GF-D8 (cell line): ENCODE results near the gene PLEKHG3.

ENCODE experiments used
- DNase-seq: peaks from one replicate; lab custom pipeline; 2025; lab: John Stamatoyannopoulos, UW

Gene PLEKHG3

GRCh38 chr14:64727551-64728071 is 23.4 kb downstream of the PLEKHG3 start:
- no peak for DNase-seq

GRCh38 chr14:64728106-64728505 is 23.9 kb downstream of the PLEKHG3 start:
- DNase-seq: no peak

DNA sequence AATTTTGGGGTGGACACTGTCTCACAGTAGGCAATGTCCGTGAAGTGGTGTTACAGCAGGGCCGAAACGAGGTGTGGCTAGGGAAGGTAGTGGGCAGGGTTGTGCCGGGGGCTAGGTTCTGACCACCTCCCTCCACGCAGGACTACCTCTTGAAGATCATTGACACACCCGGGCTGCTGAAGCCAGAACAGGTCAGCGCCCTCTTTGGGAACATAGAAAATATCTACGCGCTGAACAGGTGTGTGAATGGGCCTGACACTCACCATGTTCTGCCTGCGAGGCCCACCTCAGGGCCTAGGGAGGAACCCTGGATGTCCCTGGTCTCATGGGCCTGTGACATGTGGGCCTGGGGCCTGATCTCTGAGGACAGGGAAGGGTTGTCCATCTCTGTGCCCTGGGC is 24.6 kb downstream of the PLEKHG3 start:
- DNase-seq: no peak

DNA sequence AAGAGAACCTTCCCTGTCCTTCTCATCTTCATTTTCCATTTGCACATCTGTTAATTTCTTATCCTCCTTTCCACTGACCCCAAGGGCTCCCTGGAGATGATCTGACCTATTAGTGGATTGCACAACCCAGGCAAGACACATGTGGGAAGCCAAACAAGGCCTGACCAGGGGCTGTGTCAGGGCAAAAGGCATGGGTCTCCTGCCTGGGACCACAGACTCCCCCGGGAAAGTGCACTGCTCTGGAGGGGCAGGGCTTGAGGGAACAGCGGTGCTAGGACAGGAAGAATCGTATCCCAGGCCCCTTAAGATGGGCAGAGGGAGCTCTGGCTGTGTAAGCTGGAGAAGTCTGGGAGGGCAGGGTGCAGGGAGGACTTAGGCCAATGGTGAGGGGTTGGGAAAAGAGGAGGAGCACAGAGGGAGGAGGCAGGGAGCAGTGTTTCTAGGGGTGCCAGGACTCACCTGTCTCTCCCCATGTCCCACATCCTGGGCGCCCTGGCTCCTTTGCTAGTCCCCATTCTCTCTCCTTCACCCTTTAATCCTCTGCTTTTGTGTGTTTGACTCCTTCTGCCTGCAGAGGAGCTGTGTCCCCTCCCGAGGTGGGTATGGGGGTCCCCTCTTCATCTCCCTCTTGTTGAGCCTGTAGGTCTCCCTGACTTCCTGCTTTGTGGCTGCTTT is 25.3 kb downstream of the PLEKHG3 start:
- DNase-seq: no peak

- no peak for DNase-seq
Measured at GRCh38 chr14:64730061-64730440, 25.8 kb downstream of the PLEKHG3 start.

- DNase-seq: no peak
Measured at GRCh38 chr14:64730681-64731080, 26.5 kb downstream of the PLEKHG3 start.

DNA sequence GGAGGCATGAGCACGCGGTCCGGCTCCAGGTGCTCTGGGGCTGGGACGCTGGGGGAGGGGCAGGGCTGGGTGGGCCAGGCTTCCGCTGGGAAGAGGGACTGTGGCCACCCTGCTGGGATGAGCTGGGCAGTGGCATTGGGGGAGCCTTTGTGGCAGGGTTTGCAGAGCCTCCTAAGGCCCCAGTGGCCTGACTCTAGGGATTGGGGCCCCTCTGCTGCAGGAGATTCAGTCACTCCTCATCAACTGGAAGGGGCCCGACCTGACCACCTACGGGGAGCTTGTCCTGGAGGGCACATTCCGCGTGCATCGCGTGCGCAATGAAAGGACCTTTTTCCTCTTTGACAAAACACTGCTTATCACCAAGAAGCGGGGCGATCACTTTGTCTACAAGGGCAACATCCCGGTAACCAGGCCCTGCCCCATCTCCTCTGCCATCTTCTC is 26.9 kb downstream of the PLEKHG3 start:
- no peak for DNase-seq

DNA sequence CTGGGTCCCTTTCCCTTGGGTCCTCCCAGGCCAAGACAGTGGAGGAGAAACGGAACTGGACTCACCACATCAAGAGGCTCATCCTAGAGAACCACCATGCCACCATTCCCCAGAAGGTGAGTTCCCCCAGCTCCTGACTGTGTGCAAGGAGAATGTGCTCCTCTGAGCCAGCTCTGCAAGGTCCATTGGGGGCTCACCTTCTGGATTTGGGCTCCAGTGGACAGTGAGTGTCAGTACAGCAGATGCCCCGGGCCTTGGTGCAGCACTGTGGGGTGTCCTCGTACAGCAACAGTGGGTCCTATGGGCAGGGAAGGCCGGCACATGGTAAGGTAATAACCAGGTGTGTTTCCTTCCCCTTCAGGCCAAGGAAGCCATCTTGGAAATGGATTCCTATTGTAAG is 27.8 kb downstream of the PLEKHG3 start:
- no peak for DNase-seq

GRCh38 chr14:64732536-64733120 is 28.4 kb downstream of the PLEKHG3 start:
- no peak for DNase-seq

GRCh38 chr14:64733321-64733720 is 29.1 kb downstream of the PLEKHG3 start:
- DNase-seq: no peak

- DNase-seq: no peak
Measured at GRCh38 chr14:64733899-64734298, 29.7 kb downstream of the PLEKHG3 start.

DNA sequence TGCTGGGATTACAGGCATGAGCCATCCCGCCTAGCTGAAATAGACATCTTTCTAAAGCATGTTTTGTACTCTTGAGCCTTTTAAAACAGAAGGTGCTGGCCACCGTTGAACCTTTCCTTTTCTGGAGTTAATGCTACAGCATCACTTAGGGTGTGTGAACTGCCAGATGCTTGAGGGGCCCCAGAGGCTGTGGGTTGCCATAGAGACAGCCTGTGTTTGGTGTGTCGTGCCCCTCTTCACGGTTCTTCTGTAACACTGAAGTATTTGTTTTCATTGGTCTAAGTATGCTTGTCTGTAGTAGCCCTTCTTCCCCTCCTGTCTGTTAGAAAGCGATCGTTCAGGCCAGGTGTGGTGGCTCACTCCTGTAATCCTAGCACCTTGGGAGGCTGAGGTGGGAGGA is 30.8 kb downstream of the PLEKHG3 start:
- DNase-seq: no peak

GRCh38 chr14:64736271-64737169 is 32.3 kb downstream of the PLEKHG3 start:
- DNase-seq: no peak

DNA sequence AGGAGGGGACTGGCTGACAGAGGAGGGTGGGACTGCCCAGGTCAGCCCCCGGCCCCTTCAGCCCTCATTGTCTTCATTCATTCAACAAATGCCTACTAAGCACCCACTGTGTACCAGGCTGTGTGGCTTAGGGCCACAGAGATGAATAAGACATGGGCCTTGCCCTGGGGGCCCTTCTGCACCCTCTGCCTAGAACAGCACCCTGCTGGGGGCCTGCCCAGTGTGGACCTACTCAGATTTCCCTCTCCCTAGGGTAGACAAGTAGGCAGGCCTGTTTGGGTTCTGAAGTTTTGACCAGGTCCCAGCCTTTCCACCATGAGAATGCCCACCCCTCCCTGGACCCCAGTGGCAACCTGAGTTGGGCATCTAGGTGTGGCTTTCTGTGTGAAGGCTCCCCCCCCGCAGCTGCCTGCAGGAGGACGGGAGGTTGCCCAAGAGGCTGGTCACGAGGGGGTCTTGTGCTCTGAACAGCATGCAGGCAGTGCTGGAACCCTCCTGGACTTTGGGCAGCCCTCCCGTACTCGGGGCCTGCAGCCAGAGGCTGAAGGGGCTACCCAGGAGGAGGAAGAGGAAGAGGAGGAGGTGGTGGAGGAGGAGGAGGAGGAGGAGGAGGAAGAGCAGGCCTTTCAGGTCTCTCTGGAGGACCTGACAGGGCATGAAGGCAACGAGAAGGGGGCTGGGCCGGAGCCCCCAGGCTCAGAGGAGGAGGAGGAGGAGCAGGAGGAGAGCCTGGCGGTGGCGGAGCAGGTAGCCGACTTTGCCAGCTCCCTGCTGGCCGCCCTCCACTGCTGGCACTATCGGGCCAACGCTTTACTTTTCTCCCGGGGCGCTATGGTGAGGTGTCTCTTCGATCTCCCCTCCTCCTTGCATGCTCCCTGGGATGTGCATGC is 33.4 kb downstream of the PLEKHG3 start:
- DNase-seq: no peak

DNA sequence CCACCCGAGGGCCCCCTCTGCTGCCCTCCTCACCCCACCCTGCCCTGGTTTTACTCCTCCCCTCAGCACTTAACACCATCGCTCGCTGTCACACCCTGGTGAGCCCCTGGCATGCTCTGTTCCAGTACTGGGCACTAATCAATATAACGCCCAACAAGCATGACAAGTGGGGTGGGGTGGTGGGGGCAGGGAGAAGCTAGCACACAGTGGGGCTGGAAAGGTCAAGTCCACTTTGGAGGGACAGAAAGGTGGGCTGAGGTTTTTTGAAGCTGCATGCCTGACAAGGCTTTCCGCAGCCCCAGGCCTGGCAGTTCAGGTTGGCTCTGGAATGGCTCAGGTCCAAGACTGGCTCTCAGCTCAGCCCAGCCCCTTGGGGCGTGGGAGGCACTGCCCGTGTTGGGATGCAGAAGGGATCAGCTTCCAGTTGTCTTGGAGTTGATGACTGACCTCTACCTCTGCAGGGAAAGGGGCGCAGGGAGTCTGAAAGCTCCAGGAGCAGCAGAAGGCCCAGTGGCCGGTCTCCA is 34.1 kb downstream of the PLEKHG3 start:
- DNase-seq: no peak

DNA sequence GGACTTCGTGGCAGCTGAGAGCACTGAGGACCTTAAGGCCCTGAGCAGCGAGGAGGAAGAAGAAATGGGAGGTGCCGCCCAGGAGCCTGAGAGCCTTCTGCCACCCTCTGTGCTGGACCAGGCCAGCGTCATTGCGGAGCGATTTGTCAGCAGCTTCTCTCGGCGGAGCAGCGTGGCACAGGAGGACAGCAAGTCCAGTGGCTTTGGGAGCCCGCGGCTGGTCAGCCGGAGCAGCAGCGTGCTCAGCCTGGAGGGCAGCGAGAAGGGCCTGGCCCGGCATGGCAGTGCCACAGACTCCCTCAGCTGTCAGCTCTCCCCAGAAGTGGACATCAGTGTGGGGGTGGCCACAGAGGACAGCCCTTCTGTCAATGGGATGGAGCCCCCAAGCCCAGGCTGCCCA is 37.0 kb downstream of the PLEKHG3 start:
- no peak for DNase-seq

- no peak for DNase-seq
Measured at GRCh38 chr14:64741961-64742360, 37.7 kb downstream of the PLEKHG3 start.

DNA sequence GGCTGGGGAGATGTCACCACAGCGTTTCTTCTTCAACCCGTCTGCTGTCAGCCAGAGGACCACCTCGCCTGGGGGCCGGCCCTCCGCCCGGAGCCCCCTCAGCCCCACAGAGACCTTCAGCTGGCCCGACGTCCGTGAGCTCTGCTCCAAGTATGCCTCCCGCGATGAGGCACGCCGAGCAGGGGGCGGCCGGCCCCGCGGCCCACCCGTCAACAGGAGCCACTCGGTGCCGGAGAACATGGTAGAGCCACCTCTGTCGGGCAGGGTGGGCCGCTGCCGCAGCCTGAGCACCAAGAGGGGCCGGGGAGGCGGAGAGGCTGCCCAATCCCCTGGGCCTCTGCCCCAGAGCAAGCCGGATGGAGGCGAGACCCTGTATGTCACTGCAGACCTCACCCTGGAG is 38.8 kb downstream of the PLEKHG3 start:
- no peak for DNase-seq

- DNase-seq: no peak
Measured at GRCh38 chr14:64745511-64746091, 41.4 kb downstream of the PLEKHG3 start.

DNA sequence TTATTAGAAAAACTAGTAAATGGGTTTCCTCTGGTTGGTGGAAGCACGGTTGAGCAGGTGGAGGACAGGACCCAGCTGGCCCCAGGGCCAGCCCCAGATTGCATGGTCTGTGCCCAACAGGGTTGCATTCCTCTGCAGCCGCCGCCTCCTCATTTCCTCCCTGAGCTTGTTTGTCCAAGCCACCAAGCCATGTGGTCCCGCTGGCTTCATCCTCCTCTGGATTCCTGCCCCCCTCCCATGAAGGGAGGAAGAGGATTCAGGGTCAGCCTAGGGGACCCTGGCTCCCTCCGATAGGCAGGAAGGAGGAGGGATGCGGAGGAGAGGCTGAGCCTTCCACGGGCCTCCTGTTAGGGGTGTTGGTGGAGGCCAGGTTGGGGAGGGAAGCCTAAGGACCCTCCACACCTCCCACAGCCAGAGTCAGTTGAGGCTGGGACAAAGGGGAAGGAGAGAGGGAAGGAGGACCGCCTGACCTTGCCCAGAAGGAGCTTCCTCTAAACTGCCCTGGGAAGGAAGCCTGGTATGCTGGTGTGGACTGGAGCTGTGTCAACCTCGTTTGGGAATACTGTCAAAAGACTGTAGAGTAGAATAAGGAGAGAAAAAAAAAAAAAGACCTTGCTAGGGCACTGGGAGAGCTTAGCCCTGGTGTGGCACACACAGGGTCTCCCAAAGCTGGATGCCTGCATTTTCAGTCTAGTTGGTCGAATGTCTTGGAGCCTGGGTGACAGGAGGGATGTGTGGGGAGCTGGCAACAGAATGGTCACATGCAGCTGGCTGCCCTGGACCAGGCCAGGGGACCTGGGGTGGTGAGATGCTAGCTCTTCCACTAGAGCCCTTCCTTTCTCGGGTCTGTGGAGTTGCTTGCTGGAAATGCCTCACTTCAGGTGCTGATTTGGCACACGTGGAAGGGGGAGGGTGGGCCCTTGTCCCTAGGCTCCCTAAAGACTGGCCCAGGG is 42.4 kb downstream of the PLEKHG3 start:
- DNase-seq: no peak
